GM10248 (cell line): Measurements from ENCODE around the gene PRM3.
A peak's percentile ranks its signal among the peaks of the same experiment; 100 is the strongest.

Experiments
- CTCF ChIA-PET: fragments of 300-600 bp; sonication (Branson Sonifier 250); formaldehyde crosslinking; extraction: SDS; loops from one replicate; lab custom pipeline; 2021; ENCODE audit warnings: antibody characterized with exemption; lab: Yijun Ruan, JAX
- POLR2A ChIA-PET: fragments of 350-650 bp; sonication (Branson Sonifier 250); formaldehyde crosslinking; extraction: SDS; loops from one replicate; lab custom pipeline; 2020; ENCODE audit warnings: antibody characterized with exemption; lab: Yijun Ruan, JAX
- DNase-seq: peaks from one replicate; pipeline ENCODE4 v3.0.0; 2012; ENCODE audit errors: extremely low spot score
- TF ChIP-seq, protein P1 (sequence below): IDR thresholded peaks from 2 replicates; pipeline ENCODE4 v1.5.1; 2012; ENCODE audit warnings: mild to moderate bottlenecking, low read depth; ENCODE audit errors: extremely low read depth, missing control alignments, control extremely low read depth

PRM3 gene

DNA sequence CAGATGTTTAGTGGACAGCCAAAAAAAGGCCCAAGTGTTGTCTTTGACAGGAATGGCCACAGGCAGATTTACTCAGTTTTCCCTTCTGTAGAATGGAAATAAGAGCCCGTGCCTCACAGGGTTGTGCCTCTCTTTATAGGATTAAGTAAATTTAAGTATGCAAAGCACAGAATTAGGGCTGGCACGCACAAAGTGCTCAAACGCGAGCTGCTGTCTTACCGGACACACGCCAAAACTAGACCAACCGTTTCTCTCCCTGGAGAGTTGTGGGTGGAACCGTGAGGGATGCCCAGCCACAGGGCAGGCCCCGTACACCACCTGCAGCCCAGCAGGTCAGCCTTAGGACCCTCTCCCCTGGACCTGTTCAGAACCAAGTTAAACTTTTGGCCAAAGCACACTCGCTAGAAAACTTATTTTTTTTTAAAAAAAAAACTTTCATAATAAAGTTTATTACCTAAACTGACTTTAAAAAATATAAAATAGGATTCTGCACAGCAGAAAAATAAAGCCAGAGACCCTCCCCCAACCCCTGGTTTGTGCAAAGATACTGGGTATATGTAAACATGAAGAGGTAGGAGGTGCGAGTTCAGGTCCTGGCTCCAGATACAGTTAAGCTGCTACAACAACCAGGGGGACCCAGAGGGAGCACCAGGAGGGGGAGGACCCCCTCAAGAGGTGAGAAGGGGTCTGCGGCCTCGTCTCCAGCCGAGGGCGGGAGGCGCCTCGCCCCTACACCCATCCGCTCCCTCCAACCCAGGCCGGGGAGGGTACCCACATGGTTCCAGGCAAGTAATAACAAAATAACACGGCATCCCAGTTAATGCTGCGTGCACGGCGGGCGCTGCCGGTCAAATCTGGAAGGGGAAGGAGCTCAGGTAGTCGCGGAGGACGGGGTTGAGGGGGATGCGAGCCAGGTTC, 19.2 kb downstream of the PRM3 start:
- ChIA-PET POLR2A (interaction anchor here (0.6 to 3.5 kb wide), 24 partner anchors 8 to 309 kb away, joined by 3 to 52 read pairs (median 6); partner anchors contain the start of gene TNP2), CTCF (interaction anchor here (0.7 to 9.7 kb wide), 18 partner anchors 41 to 315 kb away, joined by 3 to 182 read pairs (median 6); partner anchors contain the start of gene RMI2)

DNA sequence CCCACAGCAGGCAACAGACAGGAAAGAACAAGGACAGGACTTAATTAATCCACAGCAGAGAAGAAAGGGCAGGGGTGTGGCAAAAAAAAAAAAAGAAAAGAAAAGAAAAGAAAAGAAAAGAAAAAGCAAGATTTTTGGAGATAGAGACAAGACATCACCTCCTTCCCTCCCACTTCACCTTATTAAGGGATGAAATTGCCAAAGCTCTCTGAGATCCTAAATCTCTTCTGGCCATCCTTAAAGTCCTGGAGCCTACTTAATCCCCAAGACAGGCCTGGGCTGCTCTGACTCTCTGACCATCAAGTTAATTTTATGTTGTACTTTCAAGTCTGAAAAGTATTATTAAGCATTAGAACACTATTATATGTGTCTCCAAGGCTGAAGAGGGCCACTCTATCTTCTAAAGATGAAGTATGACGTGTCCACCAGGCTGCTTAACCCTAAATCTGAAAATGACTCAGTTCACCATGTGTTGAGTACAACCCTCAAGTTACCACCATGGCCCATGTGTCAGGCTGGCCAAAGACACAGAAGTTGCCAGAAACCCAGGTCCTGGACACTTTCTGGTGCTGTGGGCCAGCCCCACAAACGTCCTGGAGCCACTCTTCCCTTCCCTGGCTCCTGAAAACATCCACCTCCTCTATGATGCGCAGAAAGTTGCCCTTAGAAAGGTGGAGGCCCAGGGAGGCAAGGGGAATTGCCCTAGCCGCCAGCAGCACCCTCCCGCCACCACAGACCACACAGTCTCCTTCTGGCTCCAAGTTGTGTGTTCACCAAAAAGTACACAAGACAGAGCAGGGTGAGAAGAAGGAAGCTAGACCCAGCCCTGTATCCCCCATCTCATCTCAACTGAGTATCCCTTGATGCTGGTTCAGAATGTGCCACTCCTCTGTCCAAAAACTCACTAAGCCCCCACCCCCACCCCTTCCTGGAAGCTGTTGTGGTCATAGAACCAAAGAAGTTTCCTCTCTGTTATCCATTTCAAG, 20.1 kb downstream of the PRM3 start:
- ChIA-PET CTCF (interaction anchor here (0.9 to 9.7 kb wide), 8 partner anchors 17 to 300 kb away, joined by 3 to 182 read pairs (median 24); no protein-coding TSS in a partner anchor), POLR2A (interaction anchor here (0.6 to 3.5 kb wide), 9 partner anchors 10 to 1142 kb away, joined by 3 to 52 read pairs (median 5); no protein-coding TSS in a partner anchor)
- DNase-seq = no peak
- TF ChIP-seq, protein P1, sequence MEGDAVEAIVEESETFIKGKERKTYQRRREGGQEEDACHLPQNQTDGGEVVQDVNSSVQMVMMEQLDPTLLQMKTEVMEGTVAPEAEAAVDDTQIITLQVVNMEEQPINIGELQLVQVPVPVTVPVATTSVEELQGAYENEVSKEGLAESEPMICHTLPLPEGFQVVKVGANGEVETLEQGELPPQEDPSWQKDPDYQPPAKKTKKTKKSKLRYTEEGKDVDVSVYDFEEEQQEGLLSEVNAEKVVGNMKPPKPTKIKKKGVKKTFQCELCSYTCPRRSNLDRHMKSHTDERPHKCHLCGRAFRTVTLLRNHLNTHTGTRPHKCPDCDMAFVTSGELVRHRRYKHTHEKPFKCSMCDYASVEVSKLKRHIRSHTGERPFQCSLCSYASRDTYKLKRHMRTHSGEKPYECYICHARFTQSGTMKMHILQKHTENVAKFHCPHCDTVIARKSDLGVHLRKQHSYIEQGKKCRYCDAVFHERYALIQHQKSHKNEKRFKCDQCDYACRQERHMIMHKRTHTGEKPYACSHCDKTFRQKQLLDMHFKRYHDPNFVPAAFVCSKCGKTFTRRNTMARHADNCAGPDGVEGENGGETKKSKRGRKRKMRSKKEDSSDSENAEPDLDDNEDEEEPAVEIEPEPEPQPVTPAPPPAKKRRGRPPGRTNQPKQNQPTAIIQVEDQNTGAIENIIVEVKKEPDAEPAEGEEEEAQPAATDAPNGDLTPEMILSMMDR = no peak

More for the DNA sequence above, 19.2 kb downstream of the PRM3 start:
- DNase-seq = no peak
- TF ChIP-seq, protein P1 = no peak

DNA sequence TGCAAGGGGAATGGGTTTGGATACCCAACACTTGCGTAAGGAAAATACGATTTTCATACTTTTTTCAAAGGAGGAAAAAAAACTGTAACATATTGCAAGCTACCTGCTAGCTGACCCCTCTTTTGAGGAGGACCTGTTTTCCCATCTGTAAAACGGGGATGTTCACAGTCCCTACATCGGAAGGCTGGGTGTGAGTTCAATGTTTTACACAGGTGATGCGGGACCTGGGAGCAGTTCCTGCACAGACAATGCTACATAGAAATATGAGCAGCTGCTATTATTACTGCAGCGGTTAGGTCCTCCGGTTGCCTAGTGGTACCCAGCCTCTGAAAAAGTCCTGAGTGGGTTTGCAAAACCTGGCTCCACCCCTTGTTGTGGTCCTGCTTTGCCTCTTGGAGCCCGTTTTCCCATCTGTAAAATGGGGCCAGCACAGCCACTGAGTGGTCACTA, 20.9 kb downstream of the PRM3 start:
- ChIA-PET CTCF (interaction anchor here (0.9 to 2.1 kb wide), 4 partner anchors 16 to 289 kb away, joined by 3 to 9 read pairs (median 4); no protein-coding TSS in a partner anchor), POLR2A (interaction anchor here (0.6 to 2.3 kb wide), 8 partner anchors 28 to 294 kb away, joined by 3 to 28 read pairs (median 4); no protein-coding TSS in a partner anchor)
- TF ChIP-seq, protein P1 = no peak
- no peak for DNase-seq

DNA sequence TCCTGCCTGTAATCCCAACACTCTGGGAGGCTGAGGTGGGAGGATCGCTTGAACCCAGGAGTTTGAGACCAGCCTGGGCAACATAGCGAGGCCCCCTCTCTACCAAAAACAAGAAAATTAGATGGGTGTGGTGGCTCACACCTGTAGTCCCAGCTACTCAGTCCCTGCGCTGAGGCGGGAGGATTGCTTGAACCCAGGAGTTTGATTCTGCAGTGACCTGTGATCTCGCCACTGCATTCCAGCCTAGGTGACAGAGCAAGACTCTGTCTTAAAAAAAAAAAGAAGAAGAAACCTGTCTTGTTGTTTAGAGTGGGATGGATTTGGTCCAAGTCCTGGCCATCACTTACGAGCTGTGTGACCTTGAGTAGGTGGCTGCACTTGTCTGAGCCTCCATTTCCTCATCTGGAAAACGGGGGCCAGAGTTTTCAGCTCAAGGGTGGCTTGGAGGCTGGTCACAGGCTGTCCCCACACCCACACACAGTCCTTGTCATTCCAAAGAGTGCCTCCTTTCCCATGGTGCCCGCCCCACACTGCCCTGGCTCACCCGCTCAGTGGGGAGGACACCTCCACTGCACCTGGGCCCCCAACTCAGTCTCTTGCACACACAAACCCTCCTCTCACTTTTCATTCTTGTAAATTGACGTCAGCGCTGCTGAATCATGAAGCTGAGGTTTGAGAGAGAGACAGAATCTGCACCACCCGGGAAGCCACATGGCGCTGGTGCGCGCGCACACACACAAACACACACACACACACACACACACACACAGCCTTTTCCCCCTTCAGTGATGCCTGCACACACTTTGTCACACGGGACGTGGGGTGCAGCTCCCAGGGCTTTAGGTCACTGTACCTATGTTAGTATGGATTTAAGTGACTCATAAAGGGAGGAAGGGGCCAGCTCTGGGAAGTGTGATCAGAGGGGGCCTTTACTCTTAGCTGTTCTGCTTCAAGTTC, 21.6 kb downstream of the PRM3 start:
- CTCF ChIA-PET = interaction anchor here (0.6 to 2.1 kb wide), 7 partner anchors 15 to 288 kb away, joined by 3 to 9 read pairs (median 3); no protein-coding TSS in a partner anchor

More for the DNA sequence above, 21.6 kb downstream of the PRM3 start:
- TF ChIP-seq, protein P1 = no peak
- DNase-seq = peak; percentile 73
- POLR2A ChIA-PET = interaction anchor here (0.6 to 2.3 kb wide), 13 partner anchors 27 to 377 kb away, joined by 3 to 28 read pairs (median 4); no protein-coding TSS in a partner anchor
